Adipose tissue (tissue), 3 donors: ENCODE measurements around the gene SLC45A1. TPM values are rescaled to one million over a fixed set of nuclear protein-coding genes. Genes with fewer than 3 reads are reported as not detected.

Experiments used
- H3K27ac ChIP-seq: one replicate; pipeline ENCODE4 v1.5.1; 2013; ENCODE audit warnings: low read depth, low read length
- WGBS, 3 donors: extraction: QIAGEN DNeasy Blood & Tissue Kit; methylation state at CpG; one replicate each; pipeline ENCODE4 v1.1.7; 2013; 5-methylcytosine and 5-hydroxymethylcytosine counted together
- polyA plus RNA-seq, 3 donors: library from polyadenylated mRNA; stranded (reverse); fragments of 200-250 nt; gene quantifications; one replicate each; pipeline ENCODE4 v1.2.3, GENCODE V29; 2013
- donor health status: healthy with polysubstance abuse.
- donor health status: Bipolar disorder and iron deficiency.
- donor health status: healthy.

Gene SLC45A1
- polyA plus RNA-seq, 3 donors, result 0.78 to 1.5 (median 1.4) TPM

GRCh38 chr1:8360493-8361197 lies 42.7 kb downstream of the SLC45A1 start:
- H3K27ac ChIP-seq, result no peak overlapping the region
- WGBS, 3 donors, result 88 to 91% (median 90%) methylated on average over 21 to 26 of the region's 26 CpGs

GRCh38 chr1:8361198-8361849 lies 43.4 kb downstream of the SLC45A1 start:
- WGBS, 3 donors, result 86 to 88% (median 88%) methylated on average over 19 to 21 of the region's 21 CpGs
- H3K27ac ChIP-seq, result no peak overlapping the region

DNA sequence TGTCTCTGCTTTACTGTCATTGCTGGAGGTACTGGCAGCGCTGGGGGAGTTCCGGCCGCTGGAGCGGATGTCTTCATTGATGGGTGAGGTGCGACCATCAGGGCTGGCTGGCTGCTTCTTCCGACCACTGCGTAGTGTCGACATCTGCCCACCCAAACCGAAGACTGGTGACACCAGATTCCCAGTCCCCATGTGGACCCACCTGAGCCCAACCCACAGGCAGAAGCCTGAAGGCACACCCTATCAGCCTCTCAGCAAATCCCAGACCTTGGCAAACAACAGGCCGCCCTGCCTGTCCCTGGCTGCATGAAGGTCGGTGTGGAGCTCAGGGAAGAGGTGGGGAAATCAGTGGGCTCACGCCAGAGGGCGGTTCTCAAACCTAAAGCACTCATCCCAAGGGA lies 44.8 kb downstream of the SLC45A1 start:
- H3K27ac ChIP-seq, result no peak overlapping the region
- WGBS, 3 donors, result 81 to 92% (median 86%) methylated on average over 13 of the region's 13 CpGs

- WGBS, 3 donors, result 61 to 82% (median 69%) methylated on average over 8 of the region's 8 CpGs
- H3K27ac ChIP-seq, result no peak overlapping the region
These were observed 45.4 kb downstream of the SLC45A1 start for GRCh38 chr1:8363186-8363766.

DNA sequence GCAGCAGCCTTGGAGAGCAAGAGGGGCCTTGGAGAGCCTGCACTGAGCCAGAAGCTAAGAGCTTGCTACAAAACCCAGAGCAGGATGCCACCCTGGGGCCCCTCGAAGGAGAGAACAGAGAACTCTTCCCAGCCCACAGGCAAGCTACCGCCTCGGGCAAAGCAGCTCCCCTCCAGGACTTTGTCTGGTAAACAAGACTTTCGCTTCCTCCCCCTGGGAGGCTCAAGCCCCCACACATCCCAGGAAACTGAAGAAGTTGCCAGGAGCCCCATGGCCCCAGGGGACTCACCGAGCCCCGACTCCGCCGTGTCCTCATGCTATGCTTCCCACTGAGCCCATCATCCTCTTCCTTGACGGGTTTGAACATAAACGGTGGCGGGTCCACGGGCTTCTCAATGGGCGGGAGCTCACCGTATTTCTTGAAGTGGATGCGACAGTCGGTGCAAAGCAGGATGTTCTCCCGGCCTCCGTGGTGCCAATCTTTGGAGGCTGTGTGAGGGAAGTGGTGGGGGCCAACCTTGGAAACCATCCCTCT lies 45.9 kb downstream of the SLC45A1 start:
- 63 to 69% (median 66%) methylated on average over 18 of the region's 18 CpGs for WGBS, 3 donors

GRCh38 chr1:8364528-8365442 lies 46.9 kb downstream of the SLC45A1 start:
- no peak overlapping the region for H3K27ac ChIP-seq
- 79 to 82% (median 80%) methylated on average over 29 of the region's 29 CpGs for WGBS, 3 donors

More for the DNA sequence above, 45.9 kb downstream of the SLC45A1 start:
- H3K27ac ChIP-seq, result no peak overlapping the region

GRCh38 chr1:8365661-8366362 lies 47.9 kb downstream of the SLC45A1 start:
- WGBS, 3 donors, result 91 to 93% (median 92%) methylated on average over 24 of the region's 24 CpGs
- no peak overlapping the region for H3K27ac ChIP-seq

DNA sequence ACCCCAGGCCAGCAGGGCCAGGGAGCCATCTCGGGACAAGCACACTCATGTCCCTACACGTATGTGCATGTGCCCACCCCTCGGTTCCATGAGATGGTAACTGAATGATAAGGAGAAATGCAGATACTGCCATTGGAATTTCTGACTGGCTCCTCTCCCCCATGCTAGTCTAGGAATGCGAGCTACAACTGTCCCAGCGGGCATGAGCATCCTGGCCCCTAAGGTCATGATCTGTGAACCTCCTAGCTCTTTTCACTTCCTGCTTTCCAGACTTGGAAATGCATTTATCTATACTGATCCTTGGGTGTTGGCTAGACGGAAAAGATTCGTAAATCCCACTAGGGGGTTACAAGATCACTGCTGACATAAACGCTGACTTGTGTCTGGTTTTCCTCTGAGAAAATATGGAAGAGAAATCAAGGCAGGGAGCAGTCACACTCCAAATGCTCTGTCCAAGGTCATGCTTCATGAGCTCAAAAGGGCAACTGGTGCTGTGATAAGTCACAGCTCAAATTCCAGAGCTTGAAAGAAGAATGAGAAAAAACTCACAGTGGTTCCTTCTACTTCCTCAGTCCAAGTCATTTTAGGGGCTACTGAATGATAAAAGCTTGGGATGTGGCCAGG lies 49.8 kb downstream of the SLC45A1 start:
- no peak overlapping the region for H3K27ac ChIP-seq
- WGBS, 3 donors, result 69 to 81% (median 74%) methylated on average over 8 of the region's 8 CpGs

DNA sequence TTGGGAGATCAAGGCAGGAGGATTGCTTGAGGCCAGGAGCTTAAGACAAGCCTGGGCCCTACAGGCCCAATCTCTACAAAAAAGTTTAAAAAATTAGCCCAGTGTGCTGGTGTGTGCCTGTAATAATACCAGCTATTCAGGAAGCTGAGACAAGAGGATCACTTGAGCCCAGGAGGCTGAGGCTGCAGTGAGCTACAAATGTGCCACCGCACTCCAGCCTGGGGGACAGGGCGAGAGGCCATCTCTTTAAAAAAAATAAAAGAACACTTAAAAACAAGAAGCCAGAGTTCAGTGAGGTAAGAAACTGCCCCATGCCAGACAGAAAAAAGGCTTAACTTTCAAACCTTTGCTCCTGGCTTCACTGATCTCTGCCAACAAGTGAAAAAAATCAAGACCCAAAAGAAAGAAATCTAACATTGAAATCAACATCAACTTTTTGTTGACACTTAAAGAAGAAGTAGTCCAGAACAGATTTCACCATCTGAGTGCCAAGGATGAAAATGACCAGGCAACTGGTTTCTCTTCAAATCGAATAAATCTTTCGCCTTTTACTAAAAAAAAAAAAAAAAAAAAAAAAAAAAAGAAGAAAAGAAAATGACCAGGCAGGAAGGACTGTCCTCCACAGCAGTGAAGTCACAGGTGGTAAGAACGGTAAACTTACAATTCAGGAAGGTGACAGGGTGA lies 51.2 kb downstream of the SLC45A1 start:
- WGBS, 3 donors, result 68 to 74% (median 69%) methylated on average over 5 of the region's 5 CpGs
- no peak overlapping the region for H3K27ac ChIP-seq

DNA sequence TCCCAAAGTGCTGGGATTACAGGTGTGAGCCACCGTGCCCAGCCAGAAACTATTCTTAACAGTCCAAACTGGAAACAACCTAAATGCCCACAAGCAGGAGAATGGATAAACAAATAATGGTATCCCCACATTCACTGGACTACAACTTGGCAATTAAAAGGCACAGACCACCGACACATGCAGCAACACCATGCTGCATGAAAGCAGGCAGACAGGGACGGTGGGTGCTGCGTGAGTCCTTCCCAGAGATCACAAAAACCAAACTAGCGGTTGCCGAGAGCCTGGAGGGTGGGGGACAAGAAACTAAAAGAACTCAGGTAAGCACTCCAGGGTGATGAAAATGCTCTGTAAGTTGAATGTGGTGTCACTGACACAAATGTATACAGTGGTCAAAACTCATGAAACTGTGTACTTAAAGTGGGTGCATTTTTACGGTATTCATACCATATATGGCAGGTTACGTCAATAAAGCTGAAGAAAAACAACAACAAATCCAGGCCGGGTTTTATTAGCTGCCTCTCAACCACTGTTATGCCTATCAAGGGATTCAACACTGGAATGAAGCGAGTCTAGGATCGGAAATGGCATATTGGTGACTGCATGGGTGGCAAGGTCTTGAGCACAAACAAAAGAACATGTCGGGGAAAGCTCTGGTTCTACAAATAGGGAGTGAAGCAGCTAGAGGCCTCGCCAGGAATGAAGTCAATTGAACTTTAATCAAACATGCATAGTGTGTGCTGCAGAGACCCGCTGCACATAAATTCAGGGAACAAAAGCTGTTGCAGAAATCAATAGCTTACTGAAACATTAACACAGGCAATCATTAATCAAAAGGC lies 52.4 kb downstream of the SLC45A1 start:
- 48 to 80% (median 71%) methylated on average over 14 of the region's 14 CpGs for WGBS, 3 donors
- no peak overlapping the region for H3K27ac ChIP-seq

- H3K27ac ChIP-seq, result no peak overlapping the region
- WGBS, 3 donors, result 19 to 36% (median 31%) methylated on average over 5 of the region's 5 CpGs
These were observed 53.0 kb downstream of the SLC45A1 start for GRCh38 chr1:8370905-8371315.

- WGBS, 3 donors, result 77 to 78% (median 78%) methylated on average over 9 of the region's 9 CpGs
- H3K27ac ChIP-seq, result no peak overlapping the region
These were observed 53.6 kb downstream of the SLC45A1 start for GRCh38 chr1:8371372-8371991.

DNA sequence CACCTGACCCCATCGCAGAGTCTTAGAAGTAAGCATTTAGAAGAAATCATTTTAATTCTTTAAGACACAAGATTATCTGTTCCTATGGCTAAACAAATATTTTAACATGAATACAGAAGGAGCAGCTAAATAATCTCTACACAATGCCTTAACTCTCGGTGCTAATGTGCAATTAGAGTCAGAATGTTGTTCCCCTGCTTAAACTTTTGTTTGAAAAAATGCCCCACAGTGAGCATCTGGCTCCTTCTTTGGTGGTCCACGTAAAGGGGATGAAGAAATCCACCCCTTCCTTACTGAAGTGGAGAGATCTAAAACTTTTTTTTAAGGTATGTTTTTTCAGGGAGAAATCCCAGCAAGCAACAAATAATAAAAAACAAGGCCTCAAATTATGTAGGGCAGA lies 55.2 kb downstream of the SLC45A1 start:
- 50 to 71% (median 69%) methylated on average over 3 of the region's 3 CpGs for WGBS, 3 donors
- no peak overlapping the region for H3K27ac ChIP-seq

DNA sequence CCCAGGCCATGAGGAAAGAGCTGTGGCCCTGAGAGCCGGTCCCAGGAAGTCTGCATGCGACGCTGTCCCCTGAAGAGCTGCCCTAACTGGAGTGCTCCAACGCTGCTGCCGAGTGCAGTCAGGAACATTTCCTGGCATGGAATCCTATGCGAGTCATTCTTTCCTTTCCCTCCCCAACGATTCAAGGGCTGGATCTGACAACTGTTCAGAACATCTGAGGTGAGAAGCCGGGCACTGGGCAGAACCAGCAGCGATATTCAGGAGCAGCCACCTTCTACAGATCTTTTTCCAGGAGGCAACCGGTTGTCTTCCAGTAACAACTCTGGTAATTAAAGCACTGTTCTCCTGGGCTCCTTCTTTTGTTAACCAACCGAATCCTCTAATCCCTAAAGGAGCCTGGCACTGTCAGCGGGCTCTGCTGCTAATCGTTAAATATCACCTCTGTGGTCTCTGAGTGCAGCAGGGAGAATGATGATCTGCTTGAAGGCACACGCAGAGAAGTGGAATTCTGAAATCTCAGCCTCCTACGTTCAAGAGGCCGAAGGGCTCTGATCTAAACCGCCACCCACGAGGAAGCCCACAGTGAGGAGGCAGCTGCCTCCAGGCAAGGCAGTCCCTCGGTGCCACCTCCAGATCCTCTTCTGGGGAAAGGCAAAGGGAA lies 55.8 kb downstream of the SLC45A1 start:
- peak overlapping the region; percentile 59 for H3K27ac ChIP-seq

DNA sequence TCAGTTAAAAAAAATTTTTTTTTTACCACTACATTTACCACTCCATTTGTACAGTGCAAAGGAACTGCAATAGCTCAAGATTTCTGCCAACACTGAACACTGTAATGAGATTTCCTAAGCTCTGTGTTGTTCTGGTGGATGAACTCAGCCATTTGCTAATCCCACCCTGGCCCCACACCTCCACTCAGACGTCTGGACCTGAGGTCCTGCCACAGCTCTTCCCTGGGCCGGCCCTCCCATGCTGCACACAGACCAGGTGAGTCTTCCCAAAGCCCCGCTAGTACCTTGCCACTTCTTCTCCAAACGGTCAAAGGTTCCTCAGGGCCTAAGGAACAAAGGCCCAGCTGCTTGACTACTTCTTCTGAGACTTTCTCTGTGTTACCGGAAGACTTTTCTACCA lies 56.4 kb downstream of the SLC45A1 start:
- 78 to 82% (median 81%) methylated on average over 5 of the region's 5 CpGs for WGBS, 3 donors
- no peak overlapping the region for H3K27ac ChIP-seq

More for the DNA sequence above, 55.8 kb downstream of the SLC45A1 start:
- 24 to 39% (median 25%) methylated on average over 19 of the region's 19 CpGs for WGBS, 3 donors
